RWPE2 (cell line): Measurements from ENCODE around the gene CRYGN.

Experiments
- ATAC-seq: fragments of 200-7000 bp; cut with Tn5 transposase; 3 replicates; pipeline ENCODE4 v1.9.1; 2021; ENCODE audit warnings: low read depth
- DNase-seq: peaks from one replicate; pipeline ENCODE4 v3.0.0-alpha.2; 2020; ENCODE audit warnings: low spot score
- H3K27ac ChIP-seq: fragments of 450-650 bp; 2 replicates; pipeline ENCODE4 v1.5.1; 2017; ENCODE audit warnings: mild to moderate bottlenecking; ENCODE audit not compliant: poor library complexity, severe bottlenecking
- H3K27me3 ChIP-seq: fragments of 250-450 bp; sonication (Bioruptor Pico); 2 replicates; pipeline ENCODE4 v1.5.1; 2021; ENCODE audit warnings: mild to moderate bottlenecking, moderate library complexity; ENCODE audit not compliant: insufficient read depth, poor library complexity, severe bottlenecking
- H3K36me3 ChIP-seq: fragments of 250-450 bp; sonication (Bioruptor Pico); 2 replicates; pipeline ENCODE4 v1.5.1; 2020; ENCODE audit warnings: low read depth, mild to moderate bottlenecking, moderate library complexity
- H3K4me1 ChIP-seq: fragments of 250-450 bp; sonication (Bioruptor Pico); 2 replicates; pipeline ENCODE4 v1.5.1; 2021; ENCODE audit warnings: mild to moderate bottlenecking, moderate library complexity; ENCODE audit not compliant: insufficient read depth, poor library complexity, severe bottlenecking
- H3K4me3 ChIP-seq: fragments of 250-450 bp; sonication (Bioruptor Pico); 2 replicates; pipeline ENCODE4 v1.5.1; 2021; ENCODE audit warnings: mild to moderate bottlenecking, moderate library complexity; ENCODE audit not compliant: severe bottlenecking
- H3K9me3 ChIP-seq: fragments of 250-450 bp; sonication (Bioruptor Pico); 2 replicates; pipeline ENCODE4 v1.5.1; 2021; ENCODE audit warnings: mild to moderate bottlenecking, moderate library complexity; ENCODE audit not compliant: severe bottlenecking
- CTCF ChIP-seq: fragments of 450-650 bp; IDR thresholded peaks from one replicate; pipeline ENCODE4 v1.5.1; 2017; ENCODE audit warnings: mild to moderate bottlenecking, moderate library complexity; ENCODE audit not compliant: poor library complexity, severe bottlenecking

Gene CRYGN

DNA sequence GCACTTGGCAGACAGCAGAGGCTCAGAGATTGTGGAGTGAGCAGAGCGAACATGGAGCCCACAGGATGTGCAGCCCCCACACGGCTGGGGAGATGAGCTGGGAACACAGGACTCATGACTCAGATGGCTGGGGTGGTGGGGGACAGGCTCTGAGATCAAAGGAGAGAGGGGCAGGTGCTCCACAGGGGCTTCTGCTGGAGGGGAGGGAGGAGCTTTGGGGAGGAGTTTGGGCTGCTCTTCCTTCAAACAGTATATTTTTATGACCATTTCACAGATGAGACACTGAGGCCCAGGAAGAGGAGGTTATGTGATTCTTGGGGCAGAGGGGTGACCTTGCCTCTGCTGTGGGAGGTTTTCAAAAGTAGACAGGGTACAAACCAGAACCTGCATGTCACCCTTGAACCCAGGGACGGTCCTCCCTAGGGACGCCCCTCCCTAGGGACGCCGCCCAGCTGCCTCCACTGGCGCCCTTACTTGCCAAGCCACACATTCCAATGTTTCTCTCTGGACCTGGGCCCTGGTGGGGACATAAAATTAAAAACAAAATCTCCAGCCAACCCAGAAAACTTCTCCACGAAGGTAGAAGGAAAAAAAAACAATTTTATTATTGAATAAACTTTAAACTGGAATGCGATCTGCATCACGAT, 981 bp upstream of the CRYGN start:
- H3K9me3 ChIP-seq: no peaks in the 10 kb centered on the region
- H3K4me3 ChIP-seq: no peak overlapping the region
- peaks cover 8% of the 10 kb centered on the region for H3K4me1 ChIP-seq
- no peaks in the 10 kb centered on the region for H3K36me3 ChIP-seq
- no peak for ATAC-seq
- no peaks in the 10 kb centered on the region for H3K27me3 ChIP-seq
- no peak overlapping the region for H3K27ac ChIP-seq
- DNase-seq: no peak
- no peak for TF ChIP-seq CTCF

GRCh38 chr7:151438864-151439601, 908 bp downstream of the CRYGN start:
- DNase-seq: no peak
- Histone ChIP-seq H3K27ac (no peak overlapping the region), H3K27me3 (no peaks in the 10 kb centered on the region), H3K4me3 (no peak overlapping the region), H3K36me3 (no peaks in the 10 kb centered on the region), H3K9me3 (no peaks in the 10 kb centered on the region), H3K4me1 (peaks cover 8% of the 10 kb centered on the region)
- no peak for TF ChIP-seq CTCF
- no peak for ATAC-seq

DNA sequence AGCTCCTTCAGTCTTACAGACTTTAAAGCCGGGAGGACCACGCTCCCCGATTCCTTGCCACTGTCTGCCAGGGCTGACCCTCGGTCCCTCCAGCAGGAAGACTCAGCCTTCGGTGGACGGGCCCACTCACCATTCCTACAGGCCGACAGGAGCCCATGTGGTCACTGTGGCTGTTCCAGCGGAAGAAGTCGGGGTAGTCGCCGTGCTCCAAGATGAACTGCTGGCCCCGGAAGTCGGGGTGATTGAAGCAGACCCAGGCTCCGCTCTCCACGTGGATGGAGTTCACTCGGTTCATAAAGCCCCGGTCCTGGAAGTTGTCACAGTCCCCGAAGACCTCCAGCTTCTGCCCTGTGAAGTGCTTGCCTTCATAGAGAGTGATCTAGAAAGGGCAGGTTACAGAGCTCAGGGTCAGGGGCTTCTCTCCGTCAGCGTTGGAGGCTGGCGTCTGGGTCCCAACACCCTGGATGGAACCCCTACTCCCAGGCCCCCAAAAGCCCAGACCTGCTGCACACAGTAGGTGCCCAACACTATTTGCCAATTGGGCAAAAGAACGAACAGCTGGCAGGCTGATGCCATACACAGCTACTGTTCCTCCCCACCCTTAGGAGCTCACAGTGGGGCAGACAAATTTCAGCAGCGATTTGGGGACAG, 1.9 kb downstream of the CRYGN start:
- no peak for TF ChIP-seq CTCF
- no peak overlapping the region for H3K4me3 ChIP-seq
- DNase-seq: no peak
- no peaks in the 10 kb centered on the region for H3K27me3 ChIP-seq
- no peaks in the 10 kb centered on the region for H3K36me3 ChIP-seq
- no peak overlapping the region for H3K27ac ChIP-seq
- H3K4me1 ChIP-seq: peaks cover 8% of the 10 kb centered on the region
- H3K9me3 ChIP-seq: no peaks in the 10 kb centered on the region
- ATAC-seq: no peak

DNA sequence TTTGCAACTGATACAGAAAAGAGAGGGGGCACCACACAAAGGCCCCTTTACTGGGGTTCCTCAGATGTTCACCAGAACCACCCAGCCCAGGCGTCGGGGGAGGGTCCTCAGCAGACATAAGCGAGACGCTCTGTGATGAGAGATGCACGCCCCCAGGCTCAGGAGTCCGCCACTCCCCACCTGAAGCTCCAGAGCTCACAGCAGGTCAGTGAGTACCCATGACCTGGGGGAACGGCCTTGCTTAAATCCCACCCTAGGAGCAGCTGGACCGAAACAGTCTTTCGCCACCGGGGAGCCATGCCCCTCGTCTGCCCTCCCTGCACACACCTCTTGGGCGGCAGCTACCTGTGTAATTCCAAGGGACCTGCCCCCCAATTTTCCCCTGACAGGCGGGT, 2.8 kb downstream of the CRYGN start:
- Histone ChIP-seq H3K9me3 (no peaks in the 10 kb centered on the region), H3K27me3 (no peaks in the 10 kb centered on the region), H3K36me3 (no peaks in the 10 kb centered on the region), H3K27ac (no peak overlapping the region), H3K4me3 (no peak overlapping the region), H3K4me1 (peaks cover 8% of the 10 kb centered on the region)
- no peak for TF ChIP-seq CTCF
- DNase-seq: no peak
- ATAC-seq: no peak
